Measurements from ENCODE around the gene SNCA. TPM values are rescaled to one million over a fixed set of nuclear protein-coding genes. Genes with fewer than 3 reads are reported as not detected.

The SNCA gene
- total RNA-seq, 6 experiments from 2014 or later = 0.43 to 5.1 (median 1.0) TPM

GRCh38 chr4:89769856-89770255, 67.1 kb downstream of the SNCA start:
- Histone ChIP-seq H3K9me3 (no peaks in the 10 kb centered on the region), H3K27me3 (no peaks in the 10 kb centered on the region), H3K27ac (no peak overlapping the region), H3K4me1 (no peaks in the 10 kb centered on the region), H3K36me3 (no peaks in the 10 kb centered on the region), H3K4me3 (no peak overlapping the region)
- intact Hi-C loops (cut with DNase I) = no loop called here
- WGBS (ENCODE audit: insufficient coverage, low coverage, low lambda C conversion rate, missing lambda C conversion rate) = 70% methylated on average over 3 of the region's 3 CpGs
- DNase-seq = no peak
- no peak for ATAC-seq
- TF ChIP-seq CTCF (IDR thresholded peaks at IDR 0.05) (no peak), POLR2A (IDR thresholded peaks at IDR 0.05) (no peak)

GRCh38 chr4:89767924-89768323, 69.0 kb downstream of the SNCA start:
- TF ChIP-seq POLR2A (IDR thresholded peaks at IDR 0.05) = no peak
- TF ChIP-seq CTCF (IDR thresholded peaks at IDR 0.05) = no peak
- no peak overlapping the region for H3K4me3 ChIP-seq
- no peaks in the 10 kb centered on the region for H3K27me3 ChIP-seq
- no peaks in the 10 kb centered on the region for H3K36me3 ChIP-seq
- no peak for DNase-seq
- no peak overlapping the region for H3K27ac ChIP-seq
- intact Hi-C loops (cut with DNase I) = no loop called here
- no peaks in the 10 kb centered on the region for H3K9me3 ChIP-seq
- no peaks in the 10 kb centered on the region for H3K4me1 ChIP-seq
- no peak for ATAC-seq

- H3K9me3 ChIP-seq = no peaks in the 10 kb centered on the region
- no peaks in the 10 kb centered on the region for H3K36me3 ChIP-seq
- no peak for DNase-seq
- ATAC-seq = peak in 1 of 4 donors; percentile 23
- H3K4me3 ChIP-seq = no peak overlapping the region
- H3K27me3 ChIP-seq = no peaks in the 10 kb centered on the region
- no peaks in the 10 kb centered on the region for H3K4me1 ChIP-seq
- TF ChIP-seq CTCF (IDR thresholded peaks at IDR 0.05) = no peak
- no peak for TF ChIP-seq POLR2A (IDR thresholded peaks at IDR 0.05)
- intact Hi-C loops (cut with DNase I) = no loop called here
- no peak overlapping the region for H3K27ac ChIP-seq
- 26% methylated on average over 2 of the region's 2 CpGs for WGBS (ENCODE audit: insufficient coverage, low coverage, low lambda C conversion rate, missing lambda C conversion rate)
These were observed 71.0 kb downstream of the SNCA start for GRCh38 chr4:89765966-89766365.

GRCh38 chr4:89765528-89765927, 71.4 kb downstream of the SNCA start:
- H3K36me3 ChIP-seq = no peaks in the 10 kb centered on the region
- no peak overlapping the region for H3K27ac ChIP-seq
- no peak for TF ChIP-seq POLR2A (IDR thresholded peaks at IDR 0.05)
- TF ChIP-seq CTCF (IDR thresholded peaks at IDR 0.05) = no peak
- no peak for ATAC-seq
- H3K4me1 ChIP-seq = no peaks in the 10 kb centered on the region
- intact Hi-C loops (cut with DNase I) = no loop called here
- H3K27me3 ChIP-seq = no peaks in the 10 kb centered on the region
- no peak overlapping the region for H3K4me3 ChIP-seq
- DNase-seq = no peak
- 20% methylated on average over 2 of the region's 2 CpGs for WGBS (ENCODE audit: insufficient coverage, low coverage, low lambda C conversion rate, missing lambda C conversion rate)
- H3K9me3 ChIP-seq = no peaks in the 10 kb centered on the region

GRCh38 chr4:89762311-89762710, 74.7 kb downstream of the SNCA start:
- intact Hi-C loops (cut with DNase I) = no loop called here
- no peaks in the 10 kb centered on the region for H3K9me3 ChIP-seq
- TF ChIP-seq POLR2A (IDR thresholded peaks at IDR 0.05) (no peak), CTCF (IDR thresholded peaks at IDR 0.05) (no peak)
- H3K36me3 ChIP-seq = no peaks in the 10 kb centered on the region
- no peaks in the 10 kb centered on the region for H3K4me1 ChIP-seq
- H3K4me3 ChIP-seq = no peak overlapping the region
- no peak for ATAC-seq
- DNase-seq = no peak
- H3K27me3 ChIP-seq = no peaks in the 10 kb centered on the region
- 42% methylated on average over 3 of the region's 3 CpGs for WGBS (ENCODE audit: insufficient coverage, low coverage, low lambda C conversion rate, missing lambda C conversion rate)
- no peak overlapping the region for H3K27ac ChIP-seq
